HEK293 (cell line): Measurements from ENCODE around the gene EIF2S1.

Experiments used
- CTCF ChIA-PET: fragments of 350-600 bp; formaldehyde crosslinking; extraction: SDS; loops from one replicate; lab custom pipeline; 2021; ENCODE audit warnings: antibody characterized with exemption; lab: Yijun Ruan, JAX
- POLR2A ChIA-PET: fragments of 300-600 bp; formaldehyde crosslinking; extraction: SDS; loops from one replicate; lab custom pipeline; 2020; ENCODE audit warnings: antibody characterized with exemption, inconsistent platforms; lab: Yijun Ruan, JAX
- H3K27ac ChIP-seq: fragments of 200-500 bp; sonication (Bioruptor generic); 2 replicates; pipeline ENCODE4 v1.5.1; 2014; ENCODE audit warnings: low read depth, low read length, control low read depth, inconsistent platforms; ENCODE audit errors: extremely low read depth
- H3K36me3 ChIP-seq, 2 experiments: fragments of 200-500 bp in 1 of 2; sonication (Bioruptor generic) in 1 of 2; 1 replicate in 1 of 2; 2 replicates in 1 of 2; pipeline ENCODE4 v1.5.1; 2014 to 2017; ENCODE audit warnings: inconsistent platforms in 2 of 2, low read length in 2 of 2; ENCODE audit not compliant: control insufficient read depth in 2 of 2, insufficient read depth in 1 of 2
- H3K4me1 ChIP-seq: fragments of 200-500 bp; sonication (Bioruptor generic); 2 replicates; pipeline ENCODE4 v1.5.1; 2014; ENCODE audit warnings: mild to moderate bottlenecking, low read length, inconsistent platforms; ENCODE audit not compliant: control insufficient read depth, insufficient read depth
- H3K4me3 ChIP-seq: 2 replicates; pipeline ENCODE4 v1.5.1; 2011; ENCODE audit warnings: low read depth, mild to moderate bottlenecking, control low read depth, low read length, moderate library complexity
- H3K9me3 ChIP-seq: fragments of 200-500 bp; sonication (Bioruptor generic); 2 replicates; pipeline ENCODE4 v1.5.1; 2014; ENCODE audit warnings: low read depth, low read length, inconsistent platforms; ENCODE audit not compliant: control insufficient read depth, insufficient read depth
- ATF2 ChIP-seq: fragments of 450-650 bp; formaldehyde crosslinking; IDR thresholded peaks from 2 replicates; pipeline ENCODE4 v1.5.1; 2016; ENCODE audit warnings: missing biosample characterization, missing genetic modification characterization, low read depth
- GLI4 ChIP-seq: fragments of 450-650 bp; formaldehyde crosslinking; IDR thresholded peaks from 2 replicates; pipeline ENCODE4 v1.5.1; 2016; ENCODE audit warnings: missing biosample characterization, missing genetic modification characterization
- HOXC10 ChIP-seq: sonication (generic); formaldehyde crosslinking; IDR thresholded peaks from 2 replicates; pipeline ENCODE4 v1.8.1; 2023; ENCODE audit warnings: mild to moderate bottlenecking, missing genetic modification reagents
- IKZF3 ChIP-seq: fragments of 450-650 bp; IDR thresholded peaks from 2 replicates; pipeline ENCODE4 v1.5.0; 2018; ENCODE audit warnings: missing biosample characterization, mild to moderate bottlenecking, missing genetic modification characterization, moderate library complexity
- PRDM1 ChIP-seq: fragments of 450-650 bp; formaldehyde crosslinking; IDR thresholded peaks from 2 replicates; pipeline ENCODE4; 2016; ENCODE audit warnings: missing biosample characterization, missing genetic modification characterization
- SCRT1 ChIP-seq: fragments of 450-650 bp; formaldehyde crosslinking; IDR thresholded peaks from 2 replicates; pipeline ENCODE4 v1.5.1; 2016; ENCODE audit warnings: missing biosample characterization, missing genetic modification characterization, borderline replicate concordance
- TRIM28 ChIP-seq: IDR thresholded peaks from 2 replicates; pipeline ENCODE4 v1.6.1; 2011; ENCODE audit warnings: low read length, control low read depth, borderline replicate concordance
- ZBTB1 ChIP-seq: fragments of 450-650 bp; formaldehyde crosslinking; IDR thresholded peaks from 2 replicates; pipeline ENCODE4 v1.5.1; 2016; ENCODE audit warnings: missing biosample characterization, missing genetic modification characterization
- ZNF19 ChIP-seq: fragments of 450-650 bp; formaldehyde crosslinking; IDR thresholded peaks from 2 replicates; pipeline ENCODE4; 2016; ENCODE audit warnings: missing biosample characterization, missing genetic modification characterization, low read depth
- ZNF223 ChIP-seq: fragments of 450-650 bp; formaldehyde crosslinking; IDR thresholded peaks from 2 replicates; pipeline ENCODE4 v1.5.1; 2016; ENCODE audit warnings: missing biosample characterization, missing genetic modification characterization
- ZNF26 ChIP-seq: fragments of 450-650 bp; formaldehyde crosslinking; IDR thresholded peaks from 2 replicates; pipeline ENCODE4 v1.5.1; 2016; ENCODE audit warnings: missing biosample characterization, missing genetic modification characterization
- ZNF324 ChIP-seq: fragments of 450-650 bp; formaldehyde crosslinking; IDR thresholded peaks from 2 replicates; pipeline ENCODE4 v1.5.1; 2016; ENCODE audit warnings: missing biosample characterization, missing genetic modification characterization
- ZNF37A ChIP-seq: fragments of 450-650 bp; IDR thresholded peaks from 2 replicates; pipeline ENCODE4 v1.5.1; 2018; ENCODE audit warnings: missing biosample characterization, missing genetic modification characterization
- ZNF433 ChIP-seq: fragments of 450-650 bp; formaldehyde crosslinking; IDR thresholded peaks from 2 replicates; pipeline ENCODE4 v1.5.1; 2016; ENCODE audit warnings: missing biosample characterization, missing genetic modification characterization, low read depth
- ZNF473 ChIP-seq: fragments of 450-650 bp; formaldehyde crosslinking; IDR thresholded peaks from 2 replicates; pipeline ENCODE4 v1.5.1; 2017; ENCODE audit warnings: missing biosample characterization, missing genetic modification characterization
- ZNF510 ChIP-seq: fragments of 450-650 bp; formaldehyde crosslinking; IDR thresholded peaks from 2 replicates; pipeline ENCODE4 v1.5.1; 2018; ENCODE audit warnings: mild to moderate bottlenecking, missing genetic modification characterization, missing biosample characterization; ENCODE audit not compliant: insufficient replicate concordance
- ZNF529 ChIP-seq: fragments of 450-650 bp; formaldehyde crosslinking; IDR thresholded peaks from 2 replicates; pipeline ENCODE4 v1.5.1; 2017; ENCODE audit warnings: missing genetic modification characterization, missing biosample characterization; ENCODE audit not compliant: insufficient replicate concordance
- ZNF549 ChIP-seq: fragments of 450-650 bp; IDR thresholded peaks from 2 replicates; pipeline ENCODE4 v1.5.1; 2018; ENCODE audit warnings: missing biosample characterization, missing genetic modification characterization, mild to moderate bottlenecking, inconsistent platforms, moderate library complexity
- ZNF555 ChIP-seq: fragments of 450-650 bp; formaldehyde crosslinking; conservative IDR thresholded peaks from 2 replicates; pipeline ENCODE4 v1.5.1; 2017; ENCODE audit warnings: missing biosample characterization, mild to moderate bottlenecking, missing genetic modification characterization, inconsistent platforms
- ZNF558 ChIP-seq: fragments of 450-650 bp; formaldehyde crosslinking; IDR thresholded peaks from 2 replicates; pipeline ENCODE4 v1.5.1; 2016; ENCODE audit warnings: missing biosample characterization, missing genetic modification characterization
- ZNF585B ChIP-seq: fragments of 450-650 bp; formaldehyde crosslinking; IDR thresholded peaks from 2 replicates; pipeline ENCODE4 v1.5.1; 2016; ENCODE audit warnings: missing biosample characterization, missing genetic modification characterization
- ZNF621 ChIP-seq: fragments of 450-650 bp; formaldehyde crosslinking; IDR thresholded peaks from 2 replicates; pipeline ENCODE4 v1.5.1; 2017; ENCODE audit warnings: missing biosample characterization, missing genetic modification characterization
- ZNF664 ChIP-seq: fragments of 450-650 bp; formaldehyde crosslinking; IDR thresholded peaks from 2 replicates; pipeline ENCODE4 v1.5.1; 2016; ENCODE audit warnings: missing biosample characterization, missing genetic modification characterization
- ZNF701 ChIP-seq: fragments of 450-650 bp; formaldehyde crosslinking; IDR thresholded peaks from 2 replicates; pipeline ENCODE4 v1.5.1; 2016; ENCODE audit warnings: missing biosample characterization, missing genetic modification characterization
- ZNF707 ChIP-seq: fragments of 450-650 bp; formaldehyde crosslinking; IDR thresholded peaks from 2 replicates; pipeline ENCODE4 v1.5.1; 2016; ENCODE audit warnings: missing biosample characterization, missing genetic modification characterization
- ZSCAN30 ChIP-seq: fragments of 450-650 bp; IDR thresholded peaks from 2 replicates; pipeline ENCODE4 v1.5.1; 2018; ENCODE audit warnings: missing biosample characterization, mild to moderate bottlenecking, missing genetic modification characterization, moderate library complexity
- TF ChIP-seq, protein P1 (sequence below): fragments of 450-650 bp; formaldehyde crosslinking; IDR thresholded peaks from 2 replicates; pipeline ENCODE4 v1.5.1; 2016; ENCODE audit warnings: missing biosample characterization, missing genetic modification characterization
- TF ChIP-seq, protein P2 (sequence below): fragments of 450-650 bp; formaldehyde crosslinking; IDR thresholded peaks from 2 replicates; pipeline ENCODE4 v1.5.1; 2016; ENCODE audit warnings: missing biosample characterization, missing genetic modification characterization

Gene EIF2S1

DNA sequence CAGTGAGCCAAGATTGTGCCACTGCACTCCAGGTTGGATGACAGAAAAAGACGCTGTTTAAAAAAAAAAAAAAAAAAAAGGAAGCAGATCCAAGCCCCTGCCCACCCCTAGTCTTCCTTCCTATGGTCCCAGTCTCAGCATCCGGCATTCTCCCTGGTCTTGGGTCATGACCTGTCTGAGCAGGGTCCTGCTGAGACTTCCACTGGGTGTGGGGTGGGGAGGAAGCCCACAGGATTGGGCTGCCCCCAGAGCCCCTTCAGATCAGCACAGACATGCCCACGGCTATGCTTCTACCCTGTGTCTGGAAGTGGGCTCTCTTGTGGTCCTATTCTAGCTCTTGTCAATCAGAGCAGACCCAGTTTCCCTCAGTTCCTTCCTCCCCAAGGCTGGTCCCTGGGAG is 64.4 kb downstream of the EIF2S1 start:
- no peak overlapping the region for H3K4me3 ChIP-seq
- H3K9me3 ChIP-seq: no peaks in the 10 kb centered on the region
- H3K4me1 ChIP-seq: no peaks in the 10 kb centered on the region
- TF ChIP-seq ZNF433 (tag by site-specific recombination): no peak
- TF ChIP-seq ZNF621 (tag by site-specific recombination): no peak
- no peak for TF ChIP-seq ZNF585B (tag by site-specific recombination)
- no peak for TF ChIP-seq ZNF473 (tag by site-specific recombination)
- TF ChIP-seq ZNF510 (tag by site-specific recombination): no peak
- TF ChIP-seq, protein P1, sequence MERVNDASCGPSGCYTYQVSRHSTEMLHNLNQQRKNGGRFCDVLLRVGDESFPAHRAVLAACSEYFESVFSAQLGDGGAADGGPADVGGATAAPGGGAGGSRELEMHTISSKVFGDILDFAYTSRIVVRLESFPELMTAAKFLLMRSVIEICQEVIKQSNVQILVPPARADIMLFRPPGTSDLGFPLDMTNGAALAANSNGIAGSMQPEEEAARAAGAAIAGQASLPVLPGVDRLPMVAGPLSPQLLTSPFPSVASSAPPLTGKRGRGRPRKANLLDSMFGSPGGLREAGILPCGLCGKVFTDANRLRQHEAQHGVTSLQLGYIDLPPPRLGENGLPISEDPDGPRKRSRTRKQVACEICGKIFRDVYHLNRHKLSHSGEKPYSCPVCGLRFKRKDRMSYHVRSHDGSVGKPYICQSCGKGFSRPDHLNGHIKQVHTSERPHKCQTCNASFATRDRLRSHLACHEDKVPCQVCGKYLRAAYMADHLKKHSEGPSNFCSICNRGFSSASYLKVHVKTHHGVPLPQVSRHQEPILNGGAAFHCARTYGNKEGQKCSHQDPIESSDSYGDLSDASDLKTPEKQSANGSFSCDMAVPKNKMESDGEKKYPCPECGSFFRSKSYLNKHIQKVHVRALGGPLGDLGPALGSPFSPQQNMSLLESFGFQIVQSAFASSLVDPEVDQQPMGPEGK (tag by site-specific recombination): no peak
- TF ChIP-seq ZNF26 (tag by site-specific recombination): no peak
- TF ChIP-seq, protein P2, sequence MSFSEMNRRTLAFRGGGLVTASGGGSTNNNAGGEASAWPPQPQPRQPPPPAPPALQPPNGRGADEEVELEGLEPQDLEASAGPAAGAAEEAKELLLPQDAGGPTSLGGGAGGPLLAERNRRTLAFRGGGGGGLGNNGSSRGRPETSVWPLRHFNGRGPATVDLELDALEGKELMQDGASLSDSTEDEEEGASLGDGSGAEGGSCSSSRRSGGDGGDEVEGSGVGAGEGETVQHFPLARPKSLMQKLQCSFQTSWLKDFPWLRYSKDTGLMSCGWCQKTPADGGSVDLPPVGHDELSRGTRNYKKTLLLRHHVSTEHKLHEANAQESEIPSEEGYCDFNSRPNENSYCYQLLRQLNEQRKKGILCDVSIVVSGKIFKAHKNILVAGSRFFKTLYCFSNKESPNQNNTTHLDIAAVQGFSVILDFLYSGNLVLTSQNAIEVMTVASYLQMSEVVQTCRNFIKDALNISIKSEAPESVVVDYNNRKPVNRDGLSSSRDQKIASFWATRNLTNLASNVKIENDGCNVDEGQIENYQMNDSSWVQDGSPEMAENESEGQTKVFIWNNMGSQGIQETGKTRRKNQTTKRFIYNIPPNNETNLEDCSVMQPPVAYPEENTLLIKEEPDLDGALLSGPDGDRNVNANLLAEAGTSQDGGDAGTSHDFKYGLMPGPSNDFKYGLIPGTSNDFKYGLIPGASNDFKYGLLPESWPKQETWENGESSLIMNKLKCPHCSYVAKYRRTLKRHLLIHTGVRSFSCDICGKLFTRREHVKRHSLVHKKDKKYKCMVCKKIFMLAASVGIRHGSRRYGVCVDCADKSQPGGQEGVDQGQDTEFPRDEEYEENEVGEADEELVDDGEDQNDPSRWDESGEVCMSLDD (tag by site-specific recombination): no peak
- no peak for TF ChIP-seq ZNF324 (tag by site-specific recombination)
- no peak for TF ChIP-seq ZNF223 (tag by site-specific recombination)
- TF ChIP-seq ZNF37A (tag by site-specific recombination): no peak
- no peak for TF ChIP-seq ATF2 (tag by site-specific recombination)
- TF ChIP-seq TRIM28: no peak
- TF ChIP-seq, all 188 proteins: peak for 0
- CTCF ChIA-PET: interaction anchor here (1.1 to 1.7 kb wide), 4 partner anchors 10 to 102 kb away, joined by 3 to 5 read pairs (median 4); no protein-coding TSS in a partner anchor
- POLR2A ChIA-PET: no interaction called here
- no peaks in the 10 kb centered on the region for H3K36me3 ChIP-seq
- H3K27ac ChIP-seq: no peak overlapping the region

DNA sequence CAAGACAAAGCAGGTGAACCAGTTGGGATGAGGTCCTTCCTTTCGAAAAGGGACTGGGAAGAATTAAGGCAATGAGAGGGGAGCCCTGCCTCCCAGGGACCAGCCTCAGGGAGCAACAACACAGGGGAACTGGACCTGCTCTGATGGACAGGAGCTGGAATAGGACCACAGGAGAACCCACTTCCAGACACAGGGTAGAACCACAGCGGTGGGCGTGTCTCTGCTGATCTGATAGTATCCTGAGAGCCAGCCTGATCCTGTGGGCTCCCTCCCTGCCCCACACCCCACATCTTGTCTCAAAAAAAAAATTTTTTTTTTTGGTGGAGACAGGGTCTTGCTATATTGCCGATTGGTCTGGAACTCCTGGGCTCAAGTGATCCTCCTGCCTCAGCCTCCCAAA is 65.5 kb downstream of the EIF2S1 start:
- Histone ChIP-seq H3K27ac (no peak overlapping the region), H3K4me3 (no peak overlapping the region), H3K9me3 (no peaks in the 10 kb centered on the region), H3K36me3 (no peaks in the 10 kb centered on the region), H3K4me1 (no peaks in the 10 kb centered on the region)
- CTCF ChIA-PET: interaction anchor here (1.1 to 6.2 kb wide), 4 partner anchors 11 to 279 kb away, joined by 3 to 72 read pairs (median 4); no protein-coding TSS in a partner anchor
- POLR2A ChIA-PET: interaction anchor here (0.6 kb wide), 1 partner anchor 275 kb away, joined by 4 read pairs; no protein-coding TSS in a partner anchor
- no peak for TF ChIP-seq SCRT1 (tag by site-specific recombination)
- no peak for TF ChIP-seq ZNF549
- no peak for TF ChIP-seq ZNF19 (tag by site-specific recombination)
- TF ChIP-seq ZNF558: no peak
- TF ChIP-seq ZNF555 (tag by site-specific recombination): no peak
- no peak for TF ChIP-seq ZNF664 (tag by site-specific recombination)
- no peak for TF ChIP-seq ZNF701 (tag by site-specific recombination)
- no peak for TF ChIP-seq GLI4 (tag by site-specific recombination)
- TF ChIP-seq PRDM1 (tag by site-specific recombination): no peak
- TF ChIP-seq IKZF3: no peak
- TF ChIP-seq ZSCAN30 (tag by site-specific recombination): no peak
- no peak for TF ChIP-seq ZNF529 (tag by site-specific recombination)
- no peak for TF ChIP-seq ZBTB1 (tag by site-specific recombination)
- no peak for TF ChIP-seq HOXC10
- TF ChIP-seq ZNF707: no peak
